Panc1 (cell line): ENCODE data around the gene GJC2. TPM values are rescaled to one million over a fixed set of nuclear protein-coding genes. Genes with fewer than 3 reads are reported as not detected.
A peak's percentile ranks its signal among the peaks of the same experiment; 100 is the strongest.

ENCODE experiments used
- ATAC-seq: fragments of 200-7000 bp; cut with Tn5 transposase; 2 replicates; pipeline ENCODE4 v1.9.1; 2020; ENCODE audit warnings: mild to moderate bottlenecking, moderate library complexity
- BruUV-seq: library from RNA; stranded (reverse); fragments of 400-500 nt; replicated peaks from 2 replicates; lab custom pipeline; 2021; lab: Mats Ljungman, UMichigan
- CTCF ChIA-PET: fragments of 300-600 bp; sonication (Branson Sonifier 250); formaldehyde crosslinking; loops from one replicate; lab custom pipeline; 2022; ENCODE audit warnings: antibody characterized with exemption; lab: Charles Lee
- POLR2A ChIA-PET: fragments of 300-600 bp; sonication (Branson Sonifier 250); formaldehyde crosslinking; loops from one replicate; lab custom pipeline; 2022; ENCODE audit warnings: antibody characterized with exemption; lab: Charles Lee
- DNase-seq: peaks from one replicate; pipeline ENCODE4 v3.0.0-alpha.2; 2010; ENCODE audit warnings: low read depth, low spot score
- H3K27ac ChIP-seq: 2 replicates; pipeline ENCODE4 v1.5.1; 2011; ENCODE audit warnings: mild to moderate bottlenecking, low read length, inconsistent platforms
- H3K27me3 ChIP-seq: fragments of 200-500 bp; sonication (Bioruptor generic); 2 replicates; pipeline ENCODE4 v1.6.0; 2014; ENCODE audit warnings: low read length, inconsistent platforms; ENCODE audit not compliant: control insufficient read depth, insufficient read depth
- H3K36me3 ChIP-seq: fragments of 200-500 bp; sonication (Bioruptor generic); 2 replicates; pipeline ENCODE4 v1.5.1; 2014; ENCODE audit warnings: inconsistent platforms, mild to moderate bottlenecking, low read length, moderate library complexity; ENCODE audit not compliant: control insufficient read depth, insufficient read depth
- H3K4me1 ChIP-seq: 2 replicates; pipeline ENCODE4 v1.5.1; 2011; ENCODE audit warnings: inconsistent platforms, mild to moderate bottlenecking, low read length, moderate library complexity; ENCODE audit not compliant: control insufficient read depth, insufficient read depth
- H3K4me3 ChIP-seq, 2 experiments: 2 replicates each; pipeline ENCODE4 v1.5.1; 2011 to 2012; ENCODE audit warnings: low read depth in 2 of 2, low read length in 2 of 2, mild to moderate bottlenecking in 2 of 2, inconsistent platforms in 1 of 2, moderate library complexity in 1 of 2
- H3K9me3 ChIP-seq: fragments of 200-500 bp; sonication (Bioruptor generic); 2 replicates; pipeline ENCODE4 v1.5.1; 2014; ENCODE audit warnings: low read depth, mild to moderate bottlenecking, inconsistent platforms, low read length, moderate library complexity; ENCODE audit not compliant: control insufficient read depth, insufficient read depth
- POLR2AphosphoS5 ChIP-seq: IDR thresholded peaks from 2 replicates; pipeline ENCODE4 v1.6.1; 2012; ENCODE audit warnings: mild to moderate bottlenecking, low read depth, low read length, moderate library complexity
- SIN3A ChIP-seq: IDR thresholded peaks from 2 replicates; pipeline ENCODE4 v1.6.1; 2012; ENCODE audit warnings: low read depth, mild to moderate bottlenecking, low read length, moderate library complexity, borderline replicate concordance; ENCODE audit not compliant: insufficient read depth
- TCF7L2 ChIP-seq: IDR thresholded peaks from 2 replicates; pipeline ENCODE4 v1.6.1; 2011; ENCODE audit warnings: mild to moderate bottlenecking, low read depth, low read length, inconsistent platforms
- in situ Hi-C: cut with HindIII; loops from 2 replicates; pipeline ENCODE4 v1.10.0; 2016; ENCODE audit warnings: low sequenced_read_pairs, low pct_unique_long_range_greater_than_20kb
- intact Hi-C: fragments of 100-400 bp; cut with micrococcal nuclease; formaldehyde crosslinking; loops from one replicate; pipeline ENCODE4 v1.10.0; 2022; ENCODE audit not compliant: unreplicated experiment
- total RNA-seq: library from RNA; stranded (reverse); gene quantifications from one replicate; pipeline ENCODE4 v1.2.1, GENCODE V29; 2021; ENCODE audit not compliant: unreplicated experiment
- TF ChIP-seq, protein P1 (sequence below): fragments of 450-650 bp; IDR thresholded peaks from 2 replicates; pipeline ENCODE4 v1.5.1; 2017; ENCODE audit warnings: mild to moderate bottlenecking
- TF ChIP-seq, protein P2 (sequence below), 2 experiments: IDR thresholded peaks; 2 replicates each; pipeline ENCODE4 v1.6.1; 2011 to 2012; ENCODE audit warnings: low read depth in 2 of 2, control low read depth in 1 of 2, low read length in 1 of 2, mild to moderate bottlenecking in 1 of 2, moderate library complexity in 1 of 2; ENCODE audit not compliant: insufficient read depth in 1 of 2

Gene GJC2
- total RNA-seq, 1 experiment from 2014 or later = 2.4 TPM

DNA sequence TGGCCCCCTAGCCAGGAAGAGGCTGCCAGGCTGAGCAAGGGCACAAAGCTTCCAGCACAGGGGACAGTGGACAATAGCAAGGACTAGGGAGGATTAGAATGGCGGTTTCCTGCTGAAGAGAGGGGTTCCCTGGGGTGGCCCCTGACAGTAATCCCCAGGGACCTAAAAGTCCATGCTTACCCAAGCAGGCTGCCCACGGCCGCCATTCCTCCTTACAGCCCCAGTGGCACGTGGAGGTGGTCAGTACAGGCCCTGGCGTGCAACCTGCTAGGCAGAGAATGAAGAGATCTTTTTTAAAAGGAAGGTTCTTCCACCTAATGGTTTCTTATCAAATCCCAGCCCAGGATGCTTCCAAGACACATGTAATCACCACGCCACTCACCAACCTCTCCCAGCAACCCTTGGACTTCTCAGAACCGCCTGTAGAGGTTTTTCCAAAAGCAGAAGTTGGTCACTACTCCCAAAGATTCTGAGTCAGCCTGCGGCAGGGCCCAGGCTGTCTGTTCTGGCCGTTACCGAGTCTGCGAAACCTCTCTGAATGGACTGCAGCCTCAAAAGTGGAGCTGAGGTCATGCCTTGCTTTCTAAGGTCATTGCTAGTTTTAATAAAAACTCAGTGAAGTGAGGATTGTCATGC is 41.6 kb upstream of the GJC2 start:
- Histone ChIP-seq H3K4me3 (peak overlapping the region; percentile 94 to 100), H3K27ac (peak overlapping the region; percentile 86), H3K27me3 (no peaks in the 10 kb centered on the region), H3K4me1 (peaks cover 15% of the 10 kb centered on the region), H3K9me3 (no peaks in the 10 kb centered on the region), H3K36me3 (peaks cover 2% of the 10 kb centered on the region; the same call in 1 of the 2 replicates)
- ChIA-PET POLR2A (no interaction called here), CTCF (no interaction called here)
- TF ChIP-seq SIN3A (no peak), TCF7L2 (no peak), POLR2AphosphoS5 (no peak)
- TF ChIP-seq, protein P1, sequence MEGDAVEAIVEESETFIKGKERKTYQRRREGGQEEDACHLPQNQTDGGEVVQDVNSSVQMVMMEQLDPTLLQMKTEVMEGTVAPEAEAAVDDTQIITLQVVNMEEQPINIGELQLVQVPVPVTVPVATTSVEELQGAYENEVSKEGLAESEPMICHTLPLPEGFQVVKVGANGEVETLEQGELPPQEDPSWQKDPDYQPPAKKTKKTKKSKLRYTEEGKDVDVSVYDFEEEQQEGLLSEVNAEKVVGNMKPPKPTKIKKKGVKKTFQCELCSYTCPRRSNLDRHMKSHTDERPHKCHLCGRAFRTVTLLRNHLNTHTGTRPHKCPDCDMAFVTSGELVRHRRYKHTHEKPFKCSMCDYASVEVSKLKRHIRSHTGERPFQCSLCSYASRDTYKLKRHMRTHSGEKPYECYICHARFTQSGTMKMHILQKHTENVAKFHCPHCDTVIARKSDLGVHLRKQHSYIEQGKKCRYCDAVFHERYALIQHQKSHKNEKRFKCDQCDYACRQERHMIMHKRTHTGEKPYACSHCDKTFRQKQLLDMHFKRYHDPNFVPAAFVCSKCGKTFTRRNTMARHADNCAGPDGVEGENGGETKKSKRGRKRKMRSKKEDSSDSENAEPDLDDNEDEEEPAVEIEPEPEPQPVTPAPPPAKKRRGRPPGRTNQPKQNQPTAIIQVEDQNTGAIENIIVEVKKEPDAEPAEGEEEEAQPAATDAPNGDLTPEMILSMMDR = no peak
- TF ChIP-seq, protein P2, sequence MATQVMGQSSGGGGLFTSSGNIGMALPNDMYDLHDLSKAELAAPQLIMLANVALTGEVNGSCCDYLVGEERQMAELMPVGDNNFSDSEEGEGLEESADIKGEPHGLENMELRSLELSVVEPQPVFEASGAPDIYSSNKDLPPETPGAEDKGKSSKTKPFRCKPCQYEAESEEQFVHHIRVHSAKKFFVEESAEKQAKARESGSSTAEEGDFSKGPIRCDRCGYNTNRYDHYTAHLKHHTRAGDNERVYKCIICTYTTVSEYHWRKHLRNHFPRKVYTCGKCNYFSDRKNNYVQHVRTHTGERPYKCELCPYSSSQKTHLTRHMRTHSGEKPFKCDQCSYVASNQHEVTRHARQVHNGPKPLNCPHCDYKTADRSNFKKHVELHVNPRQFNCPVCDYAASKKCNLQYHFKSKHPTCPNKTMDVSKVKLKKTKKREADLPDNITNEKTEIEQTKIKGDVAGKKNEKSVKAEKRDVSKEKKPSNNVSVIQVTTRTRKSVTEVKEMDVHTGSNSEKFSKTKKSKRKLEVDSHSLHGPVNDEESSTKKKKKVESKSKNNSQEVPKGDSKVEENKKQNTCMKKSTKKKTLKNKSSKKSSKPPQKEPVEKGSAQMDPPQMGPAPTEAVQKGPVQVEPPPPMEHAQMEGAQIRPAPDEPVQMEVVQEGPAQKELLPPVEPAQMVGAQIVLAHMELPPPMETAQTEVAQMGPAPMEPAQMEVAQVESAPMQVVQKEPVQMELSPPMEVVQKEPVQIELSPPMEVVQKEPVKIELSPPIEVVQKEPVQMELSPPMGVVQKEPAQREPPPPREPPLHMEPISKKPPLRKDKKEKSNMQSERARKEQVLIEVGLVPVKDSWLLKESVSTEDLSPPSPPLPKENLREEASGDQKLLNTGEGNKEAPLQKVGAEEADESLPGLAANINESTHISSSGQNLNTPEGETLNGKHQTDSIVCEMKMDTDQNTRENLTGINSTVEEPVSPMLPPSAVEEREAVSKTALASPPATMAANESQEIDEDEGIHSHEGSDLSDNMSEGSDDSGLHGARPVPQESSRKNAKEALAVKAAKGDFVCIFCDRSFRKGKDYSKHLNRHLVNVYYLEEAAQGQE (IDR thresholded peaks at IDR 0.05; ENCODE audit: insufficient read depth in 1 of 2, low read depth in 2 of 2, low read length in 1 of 2) = no peak
- no peak for DNase-seq
- in situ Hi-C loops (no loop called here), intact Hi-C loops (no loop called here)
- ATAC-seq = no peak
- no TSS peak for BruUV-seq

DNA sequence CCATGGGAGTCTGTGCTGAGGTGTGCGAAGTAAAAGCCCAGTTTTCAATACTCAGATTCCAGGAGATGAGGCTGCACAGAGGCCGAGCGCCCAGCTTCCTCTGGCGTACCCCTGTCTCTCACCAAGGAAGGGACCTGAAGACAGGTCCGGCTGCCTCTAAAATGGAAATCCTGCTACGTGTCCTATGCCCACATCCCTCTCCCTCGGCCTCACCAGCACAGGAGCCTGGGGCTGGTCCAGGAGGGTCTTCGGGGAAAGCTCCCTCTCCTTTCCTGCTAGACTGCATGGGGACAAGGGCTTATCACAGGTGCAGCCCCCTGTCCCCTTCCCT is 41.0 kb upstream of the GJC2 start:
- no TSS peak for BruUV-seq
- H3K27ac ChIP-seq = peak overlapping the region; percentile 86
- ATAC-seq (no peak), DNase-seq (no peak)
- ChIA-PET CTCF (no interaction called here), POLR2A (no interaction called here)
- H3K27me3 ChIP-seq = no peaks in the 10 kb centered on the region
- intact Hi-C loops (no loop called here), in situ Hi-C loops (no loop called here)
- H3K4me3 ChIP-seq = peak overlapping the region; percentile 94 to 100
- no peaks in the 10 kb centered on the region for H3K9me3 ChIP-seq
- TF ChIP-seq, protein P1 = no peak
- TF ChIP-seq POLR2AphosphoS5 = no peak
- TF ChIP-seq, protein P2 (IDR thresholded peaks at IDR 0.05; ENCODE audit: insufficient read depth in 1 of 2, low read depth in 2 of 2, low read length in 1 of 2) = no peak
- no peak for TF ChIP-seq SIN3A
- no peak for TF ChIP-seq TCF7L2
- peaks cover 2% of the 10 kb centered on the region; the same call in 1 of the 2 replicates for H3K36me3 ChIP-seq
- peaks cover 15% of the 10 kb centered on the region for H3K4me1 ChIP-seq
